Muscle layer of duodenum (tissue), 2 donors: ENCODE measurements around the gene KRTAP2-4.
"Not testable (repeated sequence)": the region's sequence is repeated elsewhere in the genome, so short reads cannot be mapped to it uniquely, and the experiment has no call there.

Experiments
- H3K27ac ChIP-seq: one replicate; pipeline ENCODE4 v1.7.0; 2013; ENCODE audit warnings: mild to moderate bottlenecking, low read length
- H3K27me3 ChIP-seq: one replicate; pipeline ENCODE4 v1.7.0; 2013; ENCODE audit warnings: low read depth, mild to moderate bottlenecking, control low read depth, low read length
- H3K36me3 ChIP-seq, 2 donors: one replicate each; pipeline ENCODE4 v1.7.0; 2013; ENCODE audit warnings: low read length in 2 of 2, control low read depth in 1 of 2, mild to moderate bottlenecking in 1 of 2; ENCODE audit not compliant: insufficient read depth in 2 of 2, control insufficient read depth in 1 of 2
- H3K4me1 ChIP-seq, 2 donors: one replicate each; pipeline ENCODE4 v1.7.0; 2013; ENCODE audit warnings: low read length in 2 of 2, mild to moderate bottlenecking in 2 of 2, control low read depth in 1 of 2, moderate library complexity in 1 of 2; ENCODE audit not compliant: insufficient read depth in 2 of 2, control insufficient read depth in 1 of 2
- H3K4me3 ChIP-seq, 2 donors: one replicate each; pipeline ENCODE4 v1.7.0; 2013; ENCODE audit warnings: low read length in 2 of 2, low read depth in 1 of 2, mild to moderate bottlenecking in 1 of 2
- H3K9me3 ChIP-seq, 2 donors: one replicate each; pipeline ENCODE4 v1.7.0; 2013; ENCODE audit warnings: low read length in 2 of 2, control low read depth in 1 of 2, mild to moderate bottlenecking in 1 of 2; ENCODE audit not compliant: control insufficient read depth in 1 of 2
- donor health status: healthy.

KRTAP2-4 gene, protein sequence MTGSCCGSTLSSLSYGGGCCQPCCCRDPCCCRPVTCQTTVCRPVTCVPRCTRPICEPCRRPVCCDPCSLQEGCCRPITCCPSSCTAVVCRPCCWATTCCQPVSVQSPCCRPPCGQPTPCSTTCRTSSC

DNA sequence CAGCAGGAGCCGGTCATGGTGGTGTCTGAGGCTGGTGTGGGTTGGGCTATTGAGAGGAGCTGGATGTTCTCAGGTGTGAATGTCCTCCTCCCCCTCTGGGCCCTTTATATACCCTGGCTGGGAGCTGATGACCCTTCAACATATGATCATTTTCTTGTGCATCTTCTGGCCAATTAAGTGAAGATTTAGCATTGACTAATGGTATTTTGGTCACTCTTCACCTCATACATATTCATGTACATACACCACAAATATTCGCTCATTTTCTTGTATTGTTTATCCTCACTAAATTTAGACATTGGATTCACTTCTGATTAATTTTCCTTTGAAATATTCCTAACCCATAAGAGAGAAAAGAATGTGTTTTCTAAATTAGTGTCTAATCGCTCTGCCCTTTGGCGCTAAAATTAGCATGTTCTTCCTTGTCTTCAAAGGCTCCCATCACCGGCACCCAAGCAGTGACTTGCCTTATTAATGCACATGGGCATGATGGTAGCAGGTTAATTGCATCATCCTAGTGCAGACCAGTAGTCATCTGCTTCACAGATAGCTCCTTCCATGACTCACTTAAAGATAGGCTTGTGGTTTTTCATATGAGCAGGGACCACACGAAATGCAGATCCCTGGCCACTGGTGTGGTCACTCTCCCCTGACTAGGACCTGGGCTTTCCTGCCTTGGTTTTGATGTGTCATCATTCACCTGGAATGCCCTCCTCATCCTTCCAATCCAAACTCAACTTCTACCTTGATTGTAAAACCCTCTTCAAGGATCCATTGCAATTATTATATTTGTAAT is at the start of gene KRTAP2-4:
Gene KRTAP2-4, minus strand, starts transcription at position 51 of the 796 bp plus-strand sequence. Its CDS starts 34 bp downstream, at position 17.
- peaks cover 0 to 4% of the 10 kb centered on the region in 2 donors for H3K36me3 ChIP-seq
- H3K27me3 ChIP-seq: no peaks in the 10 kb centered on the region
- H3K27ac ChIP-seq: no peak within 1 kb of the TSS
- no peaks in the 10 kb centered on the region for H3K9me3 ChIP-seq
- H3K4me3 ChIP-seq: no peak within 1 kb of the TSS
- no peaks in the 10 kb centered on the region for H3K4me1 ChIP-seq

DNA sequence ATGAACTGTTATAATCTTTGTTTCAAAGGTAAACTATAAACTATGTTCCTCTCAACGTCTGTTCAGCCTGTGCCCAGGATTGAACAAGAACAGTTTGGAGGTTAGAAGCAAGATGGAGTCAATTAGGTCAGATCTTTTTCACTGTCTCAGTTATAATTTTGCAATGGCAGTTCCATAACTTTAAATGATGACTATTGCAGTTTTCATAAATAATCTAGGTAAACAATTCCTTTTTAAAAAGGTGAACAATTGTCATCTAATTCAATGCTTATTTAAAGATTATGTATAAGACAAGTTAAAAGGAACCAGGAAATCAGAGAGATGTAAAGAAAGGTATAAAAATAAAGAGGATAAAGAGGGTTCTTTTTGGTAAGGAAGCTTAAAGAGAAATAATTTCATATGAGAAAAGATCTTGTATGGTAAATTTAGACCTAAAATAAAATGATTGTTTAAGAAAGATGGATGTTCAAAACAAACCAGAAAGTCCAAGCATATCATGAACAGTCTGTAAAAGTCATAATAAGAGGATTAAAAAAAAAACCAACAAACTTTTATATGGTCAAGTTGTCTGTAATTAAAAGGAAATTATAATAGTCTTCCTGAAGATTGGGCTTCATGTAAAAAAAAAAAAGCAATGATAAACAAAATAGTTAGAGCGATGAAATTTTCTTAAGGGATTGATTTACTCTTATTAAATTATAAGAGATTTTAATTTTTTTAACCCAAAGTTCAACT is 45.6 kb upstream of the KRTAP2-4 start:
- H3K36me3 ChIP-seq: no peaks in the 10 kb centered on the region
- H3K27ac ChIP-seq: no peak overlapping the region
- no peaks in the 10 kb centered on the region for H3K4me1 ChIP-seq
- no peak overlapping the region for H3K4me3 ChIP-seq
- no peaks in the 10 kb centered on the region for H3K9me3 ChIP-seq
- H3K27me3 ChIP-seq: no peaks in the 10 kb centered on the region

DNA sequence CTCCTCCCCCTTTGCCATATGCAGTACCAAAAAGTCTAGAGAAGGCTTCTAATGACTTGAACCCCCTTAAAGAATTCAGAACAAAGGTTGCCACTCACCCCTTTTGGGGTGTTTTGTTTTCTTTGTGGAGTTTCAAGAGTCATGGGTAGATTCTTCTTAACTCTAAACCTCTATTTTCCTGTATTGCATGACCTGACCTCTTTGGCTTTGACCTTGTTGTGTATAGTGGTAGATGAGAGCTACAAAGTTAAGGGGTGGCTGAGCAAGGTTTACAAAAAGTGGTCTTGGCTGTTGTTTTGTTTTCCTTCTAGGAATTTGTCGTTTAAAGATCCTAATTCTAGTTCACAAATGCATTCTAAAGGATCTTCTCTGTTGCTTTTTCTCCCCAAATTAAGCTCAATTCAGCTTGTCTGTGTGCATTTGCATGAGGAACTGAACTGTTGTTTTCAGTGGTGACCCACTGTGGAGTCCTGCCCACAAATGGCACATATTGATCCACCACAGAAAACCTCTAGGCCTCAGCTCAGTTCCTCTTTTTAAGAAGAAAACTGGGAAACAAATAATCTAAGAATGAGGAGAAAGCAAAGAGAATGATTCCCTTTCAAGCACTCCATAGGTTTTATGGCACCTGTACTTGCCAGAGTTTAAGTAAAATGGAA is 43.2 kb upstream of the KRTAP2-4 start:
- not testable (repeated sequence) for H3K4me3 ChIP-seq, H3K27me3 ChIP-seq, H3K36me3 ChIP-seq

DNA sequence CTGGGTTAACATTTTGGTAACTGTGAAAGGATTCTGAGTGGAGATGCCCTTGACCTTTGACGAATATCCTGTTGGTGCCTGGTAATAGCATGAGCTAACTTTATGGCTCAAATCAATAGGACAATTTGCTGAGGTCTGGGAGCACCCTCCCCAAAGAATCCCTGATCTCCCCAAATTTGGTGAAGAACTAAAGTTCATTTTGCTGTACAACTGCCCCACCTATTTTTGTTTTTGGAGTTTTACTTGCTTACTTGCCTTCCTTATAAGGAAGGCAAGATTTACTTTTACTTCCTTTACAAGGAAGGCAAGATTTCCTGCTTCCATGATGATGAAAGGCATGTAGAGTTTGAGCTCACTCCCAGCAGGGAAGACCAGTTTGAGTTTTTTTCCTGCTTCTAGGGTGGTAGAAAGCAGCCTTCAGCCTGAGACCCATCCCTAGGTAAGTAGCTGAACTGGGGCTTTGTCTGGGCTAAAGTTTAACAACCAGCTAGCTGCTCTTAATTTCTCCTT is 42.3 kb upstream of the KRTAP2-4 start:
- Histone ChIP-seq H3K4me3 (no peak overlapping the region), H3K9me3 (no peaks in the 10 kb centered on the region), H3K4me1 (no peaks in the 10 kb centered on the region), H3K27ac (no peak overlapping the region), H3K27me3 (no peaks in the 10 kb centered on the region), H3K36me3 (no peaks in the 10 kb centered on the region)

More for the DNA sequence above, 43.2 kb upstream of the KRTAP2-4 start:
- not testable (repeated sequence) for H3K9me3 ChIP-seq, H3K27ac ChIP-seq, H3K4me1 ChIP-seq

DNA sequence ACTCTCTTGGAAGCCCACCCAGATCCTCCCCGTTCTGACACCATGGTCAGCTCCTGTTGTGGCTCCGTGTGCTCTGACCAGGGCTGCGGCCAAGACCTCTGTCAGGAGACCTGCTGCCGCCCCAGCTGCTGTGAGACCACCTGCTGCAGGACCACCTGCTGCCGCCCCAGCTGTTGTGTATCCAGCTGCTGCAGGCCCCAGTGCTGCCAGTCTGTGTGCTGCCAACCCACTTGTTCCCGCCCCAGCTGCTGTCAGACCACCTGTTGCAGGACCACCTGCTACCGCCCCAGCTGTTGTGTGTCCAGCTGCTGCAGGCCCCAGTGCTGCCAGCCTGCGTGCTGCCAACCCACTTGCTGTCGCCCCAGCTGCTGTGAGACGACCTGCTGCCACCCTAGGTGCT is 39.7 kb upstream of the KRTAP2-4 start, which contains the start of gene KRTAP4-9:
Gene KRTAP4-9, plus strand, starts transcription at position 43 of the 400 bp plus-strand sequence. Its CDS starts 0 bp downstream, at position 43.
- H3K27ac ChIP-seq, H3K27me3 ChIP-seq, H3K9me3 ChIP-seq, H3K4me3 ChIP-seq, H3K36me3 ChIP-seq, H3K4me1 ChIP-seq: not testable (repeated sequence)

DNA sequence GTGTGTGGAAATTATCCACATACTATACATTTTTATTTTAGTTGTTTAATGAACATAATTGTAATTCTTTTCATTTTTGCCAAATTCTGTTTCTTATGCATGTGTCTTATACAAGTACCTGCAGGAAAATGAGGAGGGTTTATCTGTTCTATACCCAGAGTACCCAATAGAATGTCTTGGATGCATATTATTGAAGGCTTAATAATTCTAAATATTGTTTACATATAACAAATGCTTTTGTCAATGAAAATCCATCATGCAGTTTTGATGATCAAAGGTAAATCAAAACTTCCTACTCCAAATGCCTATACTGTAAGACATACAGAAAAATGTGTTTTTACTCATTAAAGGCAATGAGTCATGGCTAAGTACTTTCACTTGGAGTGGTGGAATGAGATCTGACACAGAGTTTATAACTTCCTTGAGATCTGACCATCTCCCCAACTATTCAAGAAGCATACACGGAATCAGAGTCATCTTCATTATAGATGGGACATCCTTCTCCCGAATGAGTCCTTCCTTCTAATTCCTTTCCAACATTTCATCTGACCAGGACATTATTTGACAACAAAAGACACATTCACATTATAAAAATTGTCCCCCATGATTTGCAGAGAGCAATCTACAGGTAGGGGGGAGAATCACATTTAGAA is 38.8 kb upstream of the KRTAP2-4 start:
- H3K27ac ChIP-seq, H3K36me3 ChIP-seq, H3K4me3 ChIP-seq, H3K9me3 ChIP-seq, H3K4me1 ChIP-seq, H3K27me3 ChIP-seq: not testable (repeated sequence)

DNA sequence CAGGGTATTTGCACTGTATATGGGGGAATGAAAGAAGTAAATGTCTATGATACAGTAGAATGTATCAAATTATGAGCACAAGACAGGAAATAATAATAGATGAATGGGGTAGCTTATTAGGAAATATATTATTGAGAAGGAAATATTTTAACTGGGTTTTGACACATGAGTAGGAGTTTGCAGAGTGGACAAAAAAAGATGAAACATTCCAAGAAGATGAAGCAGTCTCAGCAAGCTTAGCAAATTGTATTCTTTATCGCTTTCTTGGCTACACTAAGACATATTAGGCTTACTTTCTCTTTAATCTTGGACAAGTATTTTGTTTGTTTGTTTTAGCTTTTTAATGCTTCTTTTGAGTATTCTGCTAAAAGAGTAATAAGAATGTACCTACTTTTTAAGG is 38.2 kb upstream of the KRTAP2-4 start:
- Histone ChIP-seq H3K36me3 (no peaks in the 10 kb centered on the region), H3K27ac (no peak overlapping the region), H3K9me3 (no peaks in the 10 kb centered on the region), H3K4me3 (no peak overlapping the region), H3K27me3 (no peaks in the 10 kb centered on the region), H3K4me1 (no peaks in the 10 kb centered on the region)

DNA sequence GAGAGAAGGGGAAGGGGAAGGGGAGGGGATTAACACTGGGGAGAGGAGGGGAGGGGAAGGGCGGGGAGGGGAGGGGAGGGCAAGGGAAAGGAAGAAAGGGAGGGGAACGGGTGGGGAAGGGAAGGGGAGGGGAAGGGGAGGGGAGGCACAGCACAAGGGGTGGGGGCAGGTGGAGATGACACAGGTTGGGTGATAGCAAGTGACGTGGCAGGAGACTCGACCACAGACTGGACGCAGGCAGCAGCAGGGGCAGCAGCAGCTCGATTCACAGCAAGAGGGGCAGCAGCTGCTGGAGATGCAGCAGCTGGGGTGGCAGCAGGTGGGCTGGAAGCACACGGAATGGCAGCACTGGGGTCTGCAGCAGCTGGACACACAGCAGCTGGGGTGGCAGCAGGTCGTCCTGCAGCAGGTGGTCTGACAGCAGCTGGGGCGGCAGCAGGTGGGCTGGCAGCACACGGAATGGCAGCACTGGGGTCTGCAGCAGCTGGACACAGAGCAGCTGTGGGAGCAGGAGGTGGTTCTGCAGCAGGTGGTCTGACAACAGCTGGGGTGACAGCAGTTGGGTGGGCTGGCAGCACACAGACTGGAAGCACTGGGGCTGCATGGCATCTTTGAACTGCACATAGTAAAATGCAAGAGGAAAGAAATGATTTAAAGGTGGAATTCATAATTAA is 36.0 kb upstream of the KRTAP2-4 start, which contains the start of gene KRTAP4-16:
Gene KRTAP4-16, minus strand, starts transcription at position 624 of the 674 bp plus-strand sequence. Its CDS starts 0 bp downstream, at position 624.
- no peaks in the 10 kb centered on the region for H3K36me3 ChIP-seq
- H3K27ac ChIP-seq: no peak within 1 kb of the TSS
- no peaks in the 10 kb centered on the region for H3K9me3 ChIP-seq
- H3K4me3 ChIP-seq: no peak within 1 kb of the TSS
- H3K4me1 ChIP-seq: no peaks in the 10 kb centered on the region
- no peaks in the 10 kb centered on the region for H3K27me3 ChIP-seq

DNA sequence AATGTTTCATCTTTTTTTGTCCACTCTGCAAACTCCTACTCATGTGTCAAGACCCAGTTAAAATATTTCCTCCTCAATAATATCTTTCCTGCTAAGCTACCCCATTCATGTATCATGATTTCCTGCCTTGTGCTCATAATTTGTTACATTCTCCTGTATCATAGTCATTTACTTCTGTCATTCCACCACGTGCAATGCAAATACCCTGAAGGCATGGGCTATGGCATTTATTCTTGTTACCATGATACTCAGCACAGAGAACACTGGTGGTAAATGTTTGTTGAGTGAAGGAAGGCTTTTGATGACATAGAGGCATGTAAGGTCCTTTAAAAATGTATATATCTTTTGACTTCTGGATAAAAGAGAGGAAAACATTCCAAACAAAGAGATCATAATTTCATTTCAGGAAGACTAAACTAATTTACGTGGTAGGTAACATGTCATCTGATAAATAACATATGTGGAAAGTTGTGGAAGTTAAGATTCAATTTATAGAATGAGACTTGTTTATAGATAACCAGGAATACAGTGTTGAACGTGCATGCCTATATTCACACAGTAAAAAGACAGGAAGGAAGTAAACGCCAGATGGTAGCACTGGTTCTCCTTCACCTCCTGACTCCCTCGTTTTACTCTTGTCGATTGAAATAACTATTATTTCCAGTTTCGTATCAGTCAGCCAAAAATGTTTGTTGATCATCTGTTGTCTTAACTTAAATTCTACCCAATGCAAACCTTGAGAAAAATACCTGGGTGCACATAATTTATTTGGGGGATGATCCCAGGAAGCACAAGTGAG is 34.2 kb upstream of the KRTAP2-4 start:
- not testable (repeated sequence) for H3K27ac ChIP-seq, H3K27me3 ChIP-seq, H3K9me3 ChIP-seq, H3K4me1 ChIP-seq, H3K36me3 ChIP-seq, H3K4me3 ChIP-seq

DNA sequence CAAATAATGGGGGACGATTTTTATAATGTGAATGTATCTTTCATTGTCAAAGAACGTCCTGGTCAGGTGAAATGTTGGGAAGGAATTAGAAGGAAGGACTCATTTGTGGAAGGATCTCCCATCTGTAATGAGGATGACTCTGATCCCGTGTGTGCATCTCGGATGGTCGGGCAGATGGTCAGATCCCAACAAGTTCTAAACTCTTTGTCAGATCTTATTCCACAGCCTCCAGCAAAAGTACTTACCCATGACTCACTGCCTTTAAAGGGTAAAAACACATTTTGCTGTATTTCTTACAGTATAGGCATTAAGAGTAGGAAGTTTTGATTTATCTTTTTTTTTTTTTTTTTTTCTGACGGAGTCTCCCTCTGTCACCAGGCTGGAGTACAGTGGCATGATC is 32.8 kb upstream of the KRTAP2-4 start:
- no peaks in the 10 kb centered on the region for H3K27me3 ChIP-seq
- H3K4me3 ChIP-seq: no peak overlapping the region

More for the DNA sequence above, 32.8 kb upstream of the KRTAP2-4 start:
- Histone ChIP-seq H3K36me3 (no peaks in the 10 kb centered on the region), H3K9me3 (no peaks in the 10 kb centered on the region), H3K4me1 (no peaks in the 10 kb centered on the region), H3K27ac (no peak overlapping the region)
